HepG2 (cell line): Measurements from ENCODE around the gene MEGF11. TPM values are rescaled to one million over a fixed set of nuclear protein-coding genes. Genes with fewer than 3 reads are reported as not detected.

ENCODE experiments used
- ATAC-seq: fragments of 200-7000 bp; cut with Tn5 transposase; 3 replicates; pipeline ENCODE4 v1.9.1; 2020; ENCODE audit warnings: mild to moderate bottlenecking, moderate library complexity
- BruUV-seq: library from RNA; stranded (reverse); fragments of 400-500 nt; replicated peaks from 2 replicates; lab custom pipeline; 2021; lab: Mats Ljungman, UMichigan
- CTCF ChIA-PET: fragments of 300-600 bp; formaldehyde crosslinking; extraction: SDS; loops from one replicate; lab custom pipeline; 2021; ENCODE audit warnings: low total read pairs, inconsistent platforms, low intra/inter-chr PET ratio; lab: Yijun Ruan, JAX
- POLR2A ChIA-PET: fragments of 350-600 bp; sonication (Branson Sonifier 250); formaldehyde crosslinking; loops from one replicate; lab custom pipeline; 2020; ENCODE audit warnings: antibody characterized with exemption, inconsistent platforms; lab: Yijun Ruan, JAX
- DNase-seq: peaks from one replicate; pipeline ENCODE4 v3.0.0-alpha.2; 2015; ENCODE audit warnings: low spot score
- FAIRE-seq: peaks from 3 replicates; lab custom pipeline; 2011; peaks lifted over from hg19 to GRCh38; lab: Jason Lieb, UNC
- H2AFZ ChIP-seq: one replicate; pipeline ENCODE4 v1.6.1; 2011; ENCODE audit warnings: low read length, inconsistent platforms
- H3K27ac ChIP-seq: fragments of 300-600 bp; 3 replicates; pipeline ENCODE4 v1.8.0; 2011; ENCODE audit warnings: mixed run types, mild to moderate bottlenecking, mixed read lengths, low read length, inconsistent platforms; ENCODE audit not compliant: insufficient read depth; ENCODE audit errors: extremely low read length
- H3K27me3 ChIP-seq, 2 experiments: fragments of 200-600 bp in 1 of 2; 2 replicates in 1 of 2; 3 replicates in 1 of 2; pipeline versions ENCODE4 v1.6.0 to v1.8.0; 2011; ENCODE audit warnings: low read length in 2 of 2, mild to moderate bottlenecking in 2 of 2, moderate library complexity in 2 of 2, inconsistent platforms in 1 of 2; ENCODE audit not compliant: insufficient read depth in 2 of 2, control insufficient read depth in 1 of 2
- H3K36me3 ChIP-seq, 2 experiments: fragments of 200-600 bp in 1 of 2; replicated peaks in 1 of 2; 2 replicates in 1 of 2; 3 replicates in 1 of 2; pipeline versions ENCODE4 v1.5.1 to v1.8.0; 2011; ENCODE audit warnings: low read length in 2 of 2, inconsistent platforms in 1 of 2; ENCODE audit not compliant: insufficient read depth in 2 of 2, control insufficient read depth in 1 of 2
- H3K4me1 ChIP-seq: 2 replicates; pipeline ENCODE4 v1.5.1; 2012; ENCODE audit warnings: low read length, inconsistent platforms; ENCODE audit not compliant: insufficient read depth
- H3K4me2 ChIP-seq: 2 replicates; pipeline ENCODE4 v1.6.0; 2011; ENCODE audit warnings: low read depth, low read length, inconsistent platforms
- H3K4me3 ChIP-seq, 3 experiments: fragments of 200-600 bp in 1 of 3; sonication (generic), shearing (Covaris generic) in 1 of 3; replicated peaks in 1 of 3; 2 replicates each; pipeline ENCODE4 v1.5.1; 2011 to 2016; ENCODE audit warnings: low read length in 3 of 3, inconsistent platforms in 2 of 3, low read depth in 2 of 3, mild to moderate bottlenecking in 2 of 3, control low read depth in 1 of 3, mixed read lengths in 1 of 3; ENCODE audit not compliant: insufficient read depth in 1 of 3
- H3K79me2 ChIP-seq: one replicate; pipeline ENCODE4 v1.6.1; 2011; ENCODE audit warnings: low read length, inconsistent platforms; ENCODE audit not compliant: insufficient read depth
- H3K9ac ChIP-seq: 2 replicates; pipeline ENCODE4 v1.6.0; 2011; ENCODE audit warnings: mild to moderate bottlenecking, low read depth, low read length, inconsistent platforms; ENCODE audit not compliant: insufficient read depth
- H3K9me3 ChIP-seq: 2 replicates; pipeline ENCODE4 v1.5.1; 2012; ENCODE audit warnings: mild to moderate bottlenecking, low read length
- H4K20me1 ChIP-seq: 2 replicates; pipeline ENCODE4 v1.6.0; 2011; ENCODE audit warnings: inconsistent platforms, mild to moderate bottlenecking, low read length, moderate library complexity; ENCODE audit not compliant: insufficient read depth
- FOSL1 ChIP-seq: sonication (generic); formaldehyde crosslinking; IDR thresholded peaks from 2 replicates; pipeline ENCODE4 v1.9.0; 2021; ENCODE audit warnings: missing genetic modification reagents, borderline replicate concordance
- GABPA ChIP-seq, 2 experiments: IDR thresholded peaks; 2 replicates each; pipeline ENCODE4 v1.6.1; 2011 to 2016; ENCODE audit warnings: low read depth in 2 of 2, low read length in 1 of 2, missing biosample characterization in 1 of 2, missing genetic modification characterization in 1 of 2
- PCBP1 ChIP-seq: fragments of 200-400 bp; formaldehyde crosslinking; IDR thresholded peaks from 2 replicates; pipeline ENCODE4 v1.6.1; 2017; ENCODE audit warnings: mild to moderate bottlenecking, low read depth, low read length, borderline replicate concordance
- PHF20 ChIP-seq: sonication (generic); formaldehyde crosslinking; IDR thresholded peaks from 2 replicates; pipeline ENCODE4 v1.5.0; 2020; ENCODE audit warnings: mild to moderate bottlenecking, missing genetic modification reagents
- SP1 ChIP-seq, 2 experiments: fragments of 450-650 bp in 1 of 2; sonication (generic) in 1 of 2; formaldehyde crosslinking in 1 of 2; IDR thresholded peaks; 2 replicates each; pipeline versions ENCODE4 v1.4.0 to v1.6.1; 2016 to 2020; ENCODE audit warnings: missing genetic modification reagents in 1 of 2
- SP140L ChIP-seq: sonication (generic); formaldehyde crosslinking; IDR thresholded peaks from 2 replicates; pipeline ENCODE4 v1.4.0; 2020; ENCODE audit warnings: missing genetic modification reagents, borderline replicate concordance
- SP4 ChIP-seq: sonication (generic); formaldehyde crosslinking; IDR thresholded peaks from 2 replicates; pipeline ENCODE4 v1.8.1; 2023; ENCODE audit warnings: mild to moderate bottlenecking, missing genetic modification reagents
- TSC22D2 ChIP-seq: sonication (generic); formaldehyde crosslinking; IDR thresholded peaks from 2 replicates; pipeline ENCODE4 v1.5.1; 2020; ENCODE audit warnings: missing genetic modification reagents, mild to moderate bottlenecking, borderline replicate concordance
- ZBTB42 ChIP-seq: sonication (generic); formaldehyde crosslinking; IDR thresholded peaks from 2 replicates; pipeline ENCODE4 v1.5.0; 2020; ENCODE audit warnings: mild to moderate bottlenecking, missing genetic modification reagents
- ZC3H13 ChIP-seq: sonication (generic); formaldehyde crosslinking; IDR thresholded peaks from 2 replicates; pipeline ENCODE4 v1.8.1; 2023; ENCODE audit warnings: mild to moderate bottlenecking, missing genetic modification reagents, moderate library complexity
- ZNF230 ChIP-seq: sonication (generic); formaldehyde crosslinking; IDR thresholded peaks from 2 replicates; pipeline ENCODE4 v1.4.0; 2020; ENCODE audit warnings: mild to moderate bottlenecking, missing genetic modification reagents
- ZNF282 ChIP-seq: fragments of 450-650 bp; IDR thresholded peaks from 2 replicates; pipeline ENCODE4 v1.6.1; 2018; ENCODE audit not compliant: partially characterized antibody
- ZNF543 ChIP-seq: sonication (generic); formaldehyde crosslinking; IDR thresholded peaks from 2 replicates; pipeline ENCODE4 v1.4.0; 2020; ENCODE audit warnings: mild to moderate bottlenecking, missing genetic modification reagents
- ZNF674 ChIP-seq: sonication (generic); formaldehyde crosslinking; IDR thresholded peaks from 2 replicates; pipeline ENCODE4 v1.5.0; 2020; ENCODE audit warnings: low read depth, mild to moderate bottlenecking, missing genetic modification reagents
- whole genome bisulfite sequencing: methylation state at CpG from one replicate; pipeline ENCODE4 v1.1.6; 2017; ENCODE audit warnings: low lambda C conversion rate; 5-methylcytosine and 5-hydroxymethylcytosine counted together
- in situ Hi-C: cut with HindIII; loops from 2 replicates; pipeline ENCODE4 v1.10.0; 2017; ENCODE audit warnings: low pct_unique_long_range_greater_than_20kb; ENCODE audit not compliant: extremely low pct_ligation_motif_present
- intact Hi-C: fragments of 100-400 bp; cut with micrococcal nuclease; formaldehyde crosslinking; loops from one replicate; pipeline ENCODE4 v1.10.0; 2022; ENCODE audit not compliant: unreplicated experiment
- polyA plus RNA-seq, 8 experiments: library from polyadenylated mRNA; depleted of rRNA in 3 of 8; stranded (reverse) in 7 of 8; unstranded in 1 of 8; fragments of >200 nt; fragmentation: Illumina TruSeq in 4 of 8; extraction: Trizol in 4 of 8; gene quantifications; 2 replicates each; pipeline versions ENCODE4 v1.2.1 to v1.2.3, GENCODE V29; 2011 to 2016; ENCODE audit warnings: low read depth in 4 of 8, missing spikeins in 1 of 8, mixed read lengths in 1 of 8; ENCODE audit not compliant: insufficient read depth in 1 of 8
- total RNA-seq, 5 experiments: library from RNA; depleted of rRNA; stranded (reverse); fragments of >200 nt; fragmentation: Illumina TruSeq; extraction: Trizol; gene quantifications; 2 replicates each; pipeline ENCODE4 v1.2.3, GENCODE V29; 2016; ENCODE audit warnings: low read depth in 1 of 5
- TF ChIP-seq, protein P1 (sequence below), 2 experiments: fragments of 450-650 bp in 1 of 2; sonication (generic) in 1 of 2; formaldehyde crosslinking; IDR thresholded peaks; 2 replicates each; pipeline versions ENCODE4 v1.5.0 to v1.8.0; 2020 to 2022; ENCODE audit warnings: mild to moderate bottlenecking in 1 of 2, missing genetic modification reagents in 1 of 2
- TF ChIP-seq, protein P2 (sequence below): sonication (generic); formaldehyde crosslinking; IDR thresholded peaks from 2 replicates; pipeline ENCODE4 v1.5.0; 2020; ENCODE audit warnings: missing genetic modification reagents
- TF ChIP-seq, protein P3 (sequence below): sonication (generic); formaldehyde crosslinking; IDR thresholded peaks from 2 replicates; pipeline ENCODE4 v1.4.0; 2020; ENCODE audit warnings: missing genetic modification reagents
- TF ChIP-seq, protein P4 (sequence below), 2 experiments: sonication (generic) in 1 of 2; formaldehyde crosslinking in 1 of 2; IDR thresholded peaks; 2 replicates each; pipeline versions ENCODE4 v1.5.1 to v1.6.1; 2011 to 2020; ENCODE audit warnings: borderline replicate concordance in 1 of 2, low read depth in 1 of 2, low read length in 1 of 2, mild to moderate bottlenecking in 1 of 2, missing genetic modification reagents in 1 of 2, moderate library complexity in 1 of 2

The MEGF11 gene
- total and polyA plus RNA-seq, 2 of the 13 experiments (the other 11 are each of a cell fraction or from before 2014, with no cell fraction given) = not detected

DNA sequence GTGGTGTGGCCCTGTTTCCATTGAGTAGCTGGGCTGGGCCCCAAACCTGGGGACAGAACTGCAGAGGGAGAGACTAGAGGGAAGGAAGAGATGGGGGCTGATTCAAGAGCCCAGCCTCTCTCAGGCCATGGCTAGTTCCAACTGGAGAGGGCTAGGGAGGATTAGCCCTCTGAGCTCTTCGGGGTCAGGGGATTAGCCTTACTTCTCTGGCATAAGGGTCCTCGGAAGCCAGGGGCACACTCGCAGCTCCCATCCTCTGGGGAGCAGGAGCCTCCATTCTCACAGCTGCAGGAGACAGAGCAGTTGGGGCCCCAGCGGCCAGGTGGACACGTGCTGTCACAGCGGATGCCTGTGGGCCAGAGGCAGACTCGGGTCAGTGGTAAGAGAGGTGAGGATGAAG, 330.9 kb downstream of the MEGF11 start:
- WGBS = 54% methylated on average over 6 of the region's 7 CpGs
- in situ Hi-C loops (no loop called here), intact Hi-C loops (no loop called here)
- no peaks in the 10 kb centered on the region for H3K36me3 ChIP-seq
- ChIA-PET CTCF (no interaction called here), POLR2A (no interaction called here)
- FAIRE-seq (no peak), ATAC-seq (no peak; the same call in 2 of the 3 replicates), DNase-seq (no peak)
- no peaks in the 10 kb centered on the region for H3K79me2 ChIP-seq
- H3K27ac ChIP-seq = no peak overlapping the region
- BruUV-seq = no TSS peak
- H3K9me3 ChIP-seq = no peaks in the 10 kb centered on the region
- H3K4me3 ChIP-seq = no peak overlapping the region
- no peaks in the 10 kb centered on the region for H4K20me1 ChIP-seq
- no peaks in the 10 kb centered on the region for H3K27me3 ChIP-seq
- H3K9ac ChIP-seq = no peak overlapping the region
- no peak for TF ChIP-seq GABPA (IDR thresholded peaks at IDR 0.05; ENCODE audit: low read depth, low read length)
- TF ChIP-seq GABPA (CRISPR knock-in tag; IDR thresholded peaks at IDR 0.05; ENCODE audit: low read depth) = no peak
- TF ChIP-seq ZNF543 (CRISPR knock-in tag) = no peak
- no peak for TF ChIP-seq ZBTB42 (CRISPR knock-in tag)
- TF ChIP-seq ZNF674 = no peak
- no peak for TF ChIP-seq SP1 (IDR thresholded peaks at IDR 0.05)
- TF ChIP-seq SP1 (CRISPR knock-in tag; IDR thresholded peaks at IDR 0.05) = no peak
- TF ChIP-seq ZNF230 (CRISPR knock-in tag) = no peak
- TF ChIP-seq, protein P1, sequence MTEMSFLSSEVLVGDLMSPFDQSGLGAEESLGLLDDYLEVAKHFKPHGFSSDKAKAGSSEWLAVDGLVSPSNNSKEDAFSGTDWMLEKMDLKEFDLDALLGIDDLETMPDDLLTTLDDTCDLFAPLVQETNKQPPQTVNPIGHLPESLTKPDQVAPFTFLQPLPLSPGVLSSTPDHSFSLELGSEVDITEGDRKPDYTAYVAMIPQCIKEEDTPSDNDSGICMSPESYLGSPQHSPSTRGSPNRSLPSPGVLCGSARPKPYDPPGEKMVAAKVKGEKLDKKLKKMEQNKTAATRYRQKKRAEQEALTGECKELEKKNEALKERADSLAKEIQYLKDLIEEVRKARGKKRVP (CRISPR knock-in tag; IDR thresholded peaks at IDR 0.05) = no peak
- no peak for TF ChIP-seq ZNF282
- TF ChIP-seq, protein P2, sequence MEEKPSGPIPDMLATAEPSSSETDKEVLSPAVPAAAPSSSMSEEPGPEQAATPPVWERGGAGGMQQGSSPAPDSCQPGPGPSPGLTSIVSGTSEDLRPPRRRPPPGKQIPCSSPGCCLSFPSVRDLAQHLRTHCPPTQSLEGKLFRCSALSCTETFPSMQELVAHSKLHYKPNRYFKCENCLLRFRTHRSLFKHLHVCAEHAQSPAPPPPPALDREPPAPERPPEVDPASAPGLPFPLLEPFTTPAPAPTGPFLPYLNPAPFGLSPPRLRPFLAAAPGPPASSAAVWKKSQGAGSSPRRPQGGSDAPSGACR (CRISPR knock-in tag) = no peak
- no peak for TF ChIP-seq PHF20
- no peak for TF ChIP-seq PCBP1
- no peak for TF ChIP-seq SP4 (CRISPR knock-in tag)
- no peak for TF ChIP-seq SP140L (CRISPR knock-in tag)
- TF ChIP-seq, protein P3, sequence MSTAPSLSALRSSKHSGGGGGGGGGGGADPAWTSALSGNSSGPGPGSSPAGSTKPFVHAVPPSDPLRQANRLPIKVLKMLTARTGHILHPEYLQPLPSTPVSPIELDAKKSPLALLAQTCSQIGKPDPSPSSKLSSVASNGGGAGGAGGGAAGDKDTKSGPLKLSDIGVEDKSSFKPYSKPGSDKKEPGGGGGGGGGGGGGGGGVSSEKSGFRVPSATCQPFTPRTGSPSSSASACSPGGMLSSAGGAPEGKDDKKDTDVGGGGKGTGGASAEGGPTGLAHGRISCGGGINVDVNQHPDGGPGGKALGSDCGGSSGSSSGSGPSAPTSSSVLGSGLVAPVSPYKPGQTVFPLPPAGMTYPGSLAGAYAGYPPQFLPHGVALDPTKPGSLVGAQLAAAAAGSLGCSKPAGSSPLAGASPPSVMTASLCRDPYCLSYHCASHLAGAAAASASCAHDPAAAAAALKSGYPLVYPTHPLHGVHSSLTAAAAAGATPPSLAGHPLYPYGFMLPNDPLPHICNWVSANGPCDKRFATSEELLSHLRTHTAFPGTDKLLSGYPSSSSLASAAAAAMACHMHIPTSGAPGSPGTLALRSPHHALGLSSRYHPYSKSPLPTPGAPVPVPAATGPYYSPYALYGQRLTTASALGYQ (CRISPR knock-in tag) = no peak
- TF ChIP-seq ZC3H13 (CRISPR knock-in tag) = no peak
- TF ChIP-seq FOSL1 = no peak
- TF ChIP-seq, protein P4, sequence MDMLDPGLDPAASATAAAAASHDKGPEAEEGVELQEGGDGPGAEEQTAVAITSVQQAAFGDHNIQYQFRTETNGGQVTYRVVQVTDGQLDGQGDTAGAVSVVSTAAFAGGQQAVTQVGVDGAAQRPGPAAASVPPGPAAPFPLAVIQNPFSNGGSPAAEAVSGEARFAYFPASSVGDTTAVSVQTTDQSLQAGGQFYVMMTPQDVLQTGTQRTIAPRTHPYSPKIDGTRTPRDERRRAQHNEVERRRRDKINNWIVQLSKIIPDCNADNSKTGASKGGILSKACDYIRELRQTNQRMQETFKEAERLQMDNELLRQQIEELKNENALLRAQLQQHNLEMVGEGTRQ (IDR thresholded peaks at IDR 0.05; ENCODE audit: low read depth, low read length) = no peak
- TF ChIP-seq, protein P4 (CRISPR knock-in tag; IDR thresholded peaks at IDR 0.05; ENCODE audit: borderline replicate concordance) = no peak
- no peak for TF ChIP-seq TSC22D2 (CRISPR knock-in tag)
- H2AFZ ChIP-seq = no peak overlapping the region
- H3K4me2 ChIP-seq = no peak overlapping the region
- H3K4me1 ChIP-seq = no peaks in the 10 kb centered on the region
